CD14-positive monocyte (primary cell): ENCODE data around the gene SPO11. TPM values are rescaled to one million over a fixed set of nuclear protein-coding genes. Genes with fewer than 3 reads are reported as not detected.

ENCODE experiments used
- DNase-seq, 3 donors: peaks; one replicate each; pipeline ENCODE4 v3.0.0-alpha.2; 2011 to 2022
- H2AFZ ChIP-seq: 2 replicates; pipeline ENCODE4 v1.6.0; 2012; ENCODE audit warnings: mild to moderate bottlenecking, low read depth, low read length, inconsistent platforms; ENCODE audit not compliant: insufficient read depth, poor library complexity, severe bottlenecking
- H3K27ac ChIP-seq, 2 donors: 1 replicate in 1 of 2; 2 replicates in 1 of 2; pipeline ENCODE4 v1.5.1; 2012 to 2013; ENCODE audit warnings: low read length in 2 of 2, control low read depth in 1 of 2, inconsistent platforms in 1 of 2, low read depth in 1 of 2, mild to moderate bottlenecking in 1 of 2
- H3K27me3 ChIP-seq, 2 donors: one replicate each; pipeline versions ENCODE4 v1.6.0 to v1.6.1; 2011 to 2013; ENCODE audit warnings: low read length in 2 of 2; ENCODE audit not compliant: control insufficient read depth in 2 of 2, insufficient read depth in 2 of 2
- H3K36me3 ChIP-seq, 2 donors: replicated peaks in 1 of 2; 1 replicate in 1 of 2; 2 replicates in 1 of 2; pipeline versions ENCODE4 v1.5.1 to v1.6.1; 2012 to 2013; ENCODE audit warnings: low read length in 2 of 2, control low read depth in 1 of 2, inconsistent platforms in 1 of 2, mild to moderate bottlenecking in 1 of 2; ENCODE audit not compliant: insufficient read depth in 2 of 2, control insufficient read depth in 1 of 2
- H3K4me1 ChIP-seq, 2 donors: 1 replicate in 1 of 2; 2 replicates in 1 of 2; pipeline versions ENCODE4 v1.5.1 to v1.6.1; 2012 to 2013; ENCODE audit warnings: low read length in 2 of 2, control low read depth in 1 of 2, inconsistent platforms in 1 of 2, mild to moderate bottlenecking in 1 of 2, moderate library complexity in 1 of 2; ENCODE audit not compliant: insufficient read depth in 2 of 2, control insufficient read depth in 1 of 2
- H3K4me2 ChIP-seq: replicated peaks from 2 replicates; pipeline ENCODE3; 2012; ENCODE audit warnings: low read length, moderate library complexity, mild to moderate bottlenecking; ENCODE audit not compliant: poor library complexity, severe bottlenecking; ENCODE audit errors: extremely low read depth
- H3K4me3 ChIP-seq, 3 experiments: fragments of 200-600 bp in 1 of 3; sonication (generic) in 1 of 3; replicated peaks in 1 of 3; 1 replicate in 2 of 3; 2 replicates in 1 of 3; pipeline ENCODE4 v1.5.1; 2011 to 2013; ENCODE audit warnings: low read length in 3 of 3, mild to moderate bottlenecking in 3 of 3, control low read depth in 2 of 3, low read depth in 2 of 3, inconsistent platforms in 1 of 3, moderate library complexity in 1 of 3
- H3K79me2 ChIP-seq: 2 replicates; pipeline ENCODE4 v1.6.0; 2012; ENCODE audit warnings: mild to moderate bottlenecking, control low read depth, inconsistent platforms, low read length, moderate library complexity; ENCODE audit not compliant: insufficient read depth
- H3K9ac ChIP-seq: 2 replicates; pipeline ENCODE4 v1.6.0; 2017; ENCODE audit warnings: low read length, mild to moderate bottlenecking; ENCODE audit not compliant: insufficient read depth, poor library complexity, severe bottlenecking
- H3K9me3 ChIP-seq, 2 donors: replicated peaks in 1 of 2; 1 replicate in 1 of 2; 2 replicates in 1 of 2; pipeline versions ENCODE4 v1.5.1 to v1.6.1; 2012 to 2013; ENCODE audit warnings: low read length in 2 of 2, control low read depth in 1 of 2; ENCODE audit not compliant: control insufficient read depth in 1 of 2, insufficient read depth in 1 of 2
- H4K20me1 ChIP-seq: 2 replicates; pipeline ENCODE4 v1.6.0; 2012; ENCODE audit warnings: mild to moderate bottlenecking, low read length, control low read depth, moderate library complexity; ENCODE audit not compliant: insufficient read depth
- H3K27ac Mint-ChIP-seq, 7 donors: one replicate each; pipeline ENCODE4 v1.8.0; 2020; ENCODE audit warnings: mild to moderate bottlenecking in 7 of 7, mixed read lengths in 7 of 7, moderate library complexity in 6 of 7, inconsistent platforms in 2 of 7
- H3K27me3 Mint-ChIP-seq, 3 donors: one replicate each; pipeline ENCODE4 v1.8.0; 2021 to 2022; ENCODE audit warnings: low read depth in 3 of 3, mild to moderate bottlenecking in 3 of 3, mixed read lengths in 3 of 3, moderate library complexity in 3 of 3, inconsistent platforms in 1 of 3
- H3K36me3 Mint-ChIP-seq, 2 donors: one replicate each; pipeline ENCODE4 v1.8.0; 2020; ENCODE audit warnings: mixed read lengths in 2 of 2, inconsistent platforms in 1 of 2, mild to moderate bottlenecking in 1 of 2
- H3K4me1 Mint-ChIP-seq: one replicate; pipeline ENCODE4 v1.8.0; 2020; ENCODE audit warnings: mild to moderate bottlenecking, mixed read lengths
- H3K4me3 Mint-ChIP-seq, 2 donors: one replicate each; pipeline ENCODE4 v1.8.0; 2020; ENCODE audit warnings: mild to moderate bottlenecking in 2 of 2, mixed read lengths in 2 of 2, moderate library complexity in 1 of 2
- H3K9me3 Mint-ChIP-seq, 7 donors: one replicate each; pipeline ENCODE4 v1.8.0; 2020 to 2022; ENCODE audit warnings: mixed read lengths in 7 of 7, mild to moderate bottlenecking in 6 of 7, moderate library complexity in 6 of 7, inconsistent platforms in 2 of 7
- CTCF ChIP-seq: fragments of 200-600 bp; IDR thresholded peaks from one replicate; pipeline ENCODE4 v1.8.0; 2022; ENCODE audit warnings: antibody characterized with exemption, mild to moderate bottlenecking
- WGBS: methylation state at CpG from one replicate; pipeline ENCODE4 v1.1.5; 2013; ENCODE audit warnings: missing lambda C conversion rate; ENCODE audit not compliant: insufficient coverage; 5-methylcytosine and 5-hydroxymethylcytosine counted together
- intact Hi-C, 2 donors: fragments of 100-400 bp; cut with micrococcal nuclease; formaldehyde crosslinking; loops; one replicate each; pipeline versions ENCODE4 v1.15.0 to v1.15.1; 2023
- polyA plus RNA-seq, 3 donors: library from polyadenylated mRNA; depleted of rRNA in 1 of 3; unstranded in 2 of 3; stranded (reverse) in 1 of 3; fragments of 300-500 nt in 2 of 3; fragments of >200 nt in 1 of 3; fragmentation: Illumina TruSeq in 2 of 3; gene quantifications; 1 replicate in 2 of 3; 2 replicates in 1 of 3; pipeline ENCODE4 v1.2.3, GENCODE V29; 2012 to 2021

The SPO11 gene
- polyA plus RNA-seq, 3 donors, result not detected

DNA sequence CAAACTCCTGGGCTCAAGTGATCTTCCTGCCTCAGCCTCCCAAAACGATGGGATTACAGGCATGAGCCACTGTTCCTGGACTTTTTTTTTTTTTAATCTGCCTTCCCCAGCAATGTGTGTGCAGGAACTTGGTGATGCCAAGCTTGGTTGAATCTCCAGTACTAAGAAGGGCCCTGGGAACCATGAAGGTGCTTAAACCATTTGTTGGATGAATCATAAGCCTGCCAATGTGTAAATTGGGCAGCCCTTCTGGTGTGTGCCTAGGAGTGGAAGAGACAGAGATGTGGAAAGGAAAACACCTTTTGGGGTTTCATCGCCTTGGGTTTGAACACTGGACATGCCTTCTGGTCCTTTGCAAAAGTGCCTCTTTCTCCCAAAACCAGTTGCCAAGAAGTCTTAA is 7.1 kb upstream of the SPO11 start:
- Histone ChIP-seq H3K27ac (no peak overlapping the region), H2AFZ (no peak overlapping the region), H3K4me2 (no peak overlapping the region), H3K36me3 (no peaks in the 10 kb centered on the region), H3K9ac (no peak overlapping the region), H3K4me3 (no peak overlapping the region), H4K20me1 (no peaks in the 10 kb centered on the region), H3K79me2 (no peaks in the 10 kb centered on the region), H3K4me1 (no peaks in the 10 kb centered on the region), H3K9me3 (no peaks in the 10 kb centered on the region), H3K27me3 (peaks cover 6 to 21% of the 10 kb centered on the region in 2 donors)
- intact Hi-C loops, result no loop called here
- Mint-ChIP-seq H3K36me3 (no peaks in the 10 kb centered on the region), H3K9me3 (peaks cover 0 to 5% (median 0%) of the 10 kb centered on the region in 7 donors), H3K4me3 (no peak overlapping the region), H3K4me1 (no peaks in the 10 kb centered on the region), H3K27me3 (peaks cover 21 to 51% (median 37%) of the 10 kb centered on the region in 3 donors), H3K27ac (no peak overlapping the region)
- TF ChIP-seq CTCF, result no peak
- DNase-seq, result no peak
- WGBS, result no CpG with 5 or more reads among the region's 2 CpGs

DNA sequence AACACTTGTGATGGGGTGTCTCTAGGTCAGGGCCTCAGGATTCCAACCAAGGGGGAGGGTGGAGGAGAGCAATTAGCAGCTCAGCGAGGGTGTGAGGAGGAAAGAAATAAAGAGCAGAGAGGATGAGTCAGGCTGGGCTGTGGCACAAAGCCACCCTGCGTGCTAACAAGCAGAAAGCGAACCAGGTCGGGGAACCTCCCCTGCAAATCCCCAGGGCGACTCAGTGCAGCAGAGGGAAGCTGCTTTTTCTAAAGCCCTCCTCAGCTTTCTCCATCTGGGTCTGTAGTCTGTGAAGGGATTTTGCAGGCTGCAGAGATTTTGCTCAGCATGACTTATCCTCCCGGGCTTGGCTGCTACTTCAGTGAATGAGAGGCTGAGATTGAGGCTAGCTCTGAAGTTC is 6.6 kb upstream of the SPO11 start:
- H3K9me3 Mint-ChIP-seq, result peaks cover 0 to 3% (median 0%) of the 10 kb centered on the region in 7 donors
- Histone ChIP-seq H3K36me3 (no peaks in the 10 kb centered on the region), H2AFZ (no peak overlapping the region), H3K4me2 (no peak overlapping the region), H3K4me3 (no peak overlapping the region), H3K9me3 (no peaks in the 10 kb centered on the region), H3K9ac (no peak overlapping the region), H3K79me2 (no peaks in the 10 kb centered on the region), H3K4me1 (no peaks in the 10 kb centered on the region), H3K27me3 (peaks cover 6 to 21% of the 10 kb centered on the region in 2 donors), H4K20me1 (no peaks in the 10 kb centered on the region), H3K27ac (no peak overlapping the region)
- 10% methylated on average over 2 of the region's 6 CpGs for WGBS
- no peaks in the 10 kb centered on the region for H3K36me3 Mint-ChIP-seq
- H3K4me1 Mint-ChIP-seq, result no peaks in the 10 kb centered on the region
- H3K27me3 Mint-ChIP-seq, result peaks cover 22 to 56% (median 37%) of the 10 kb centered on the region in 3 donors
- no peak for DNase-seq
- TF ChIP-seq CTCF, result no peak
- H3K4me3 Mint-ChIP-seq, result peak overlapping the region in 1 of 2 donors; percentile 54
- intact Hi-C loops, result no loop called here
- no peak overlapping the region for H3K27ac Mint-ChIP-seq
